ENCODE results near the gene BMPR1B. TPM values are rescaled to one million over a fixed set of nuclear protein-coding genes. Genes with fewer than 3 reads are reported as not detected.

The BMPR1B gene
- polyA plus RNA-seq, 3 donors = 0.18 to 0.48 (median 0.34) TPM

- 62 to 71% (median 69%) methylated on average over 1 of the region's 1 CpG for WGBS, 3 donors
- H3K27ac ChIP-seq (ENCODE audit: low read depth, low read length) = no peak overlapping the region
Observed at GRCh38 chr4:94976371-94977011, 218.7 kb downstream of the BMPR1B start.

GRCh38 chr4:94978904-94979303 is 221.1 kb downstream of the BMPR1B start:
- no peak overlapping the region for H3K27ac ChIP-seq (ENCODE audit: low read depth, low read length)
- 62 to 77% (median 69%) methylated on average over 3 of the region's 3 CpGs for WGBS, 3 donors

GRCh38 chr4:94979621-94980020 is 221.9 kb downstream of the BMPR1B start:
- no peak overlapping the region for H3K27ac ChIP-seq (ENCODE audit: low read depth, low read length)
- 77 to 87% (median 85%) methylated on average over 5 of the region's 5 CpGs for WGBS, 3 donors

GRCh38 chr4:94995684-94996394 is 238.1 kb downstream of the BMPR1B start:
- no peak overlapping the region for H3K27ac ChIP-seq (ENCODE audit: low read depth, low read length)
- 13 to 25% (median 16%) methylated on average over 10 of the region's 10 CpGs for WGBS, 3 donors

DNA sequence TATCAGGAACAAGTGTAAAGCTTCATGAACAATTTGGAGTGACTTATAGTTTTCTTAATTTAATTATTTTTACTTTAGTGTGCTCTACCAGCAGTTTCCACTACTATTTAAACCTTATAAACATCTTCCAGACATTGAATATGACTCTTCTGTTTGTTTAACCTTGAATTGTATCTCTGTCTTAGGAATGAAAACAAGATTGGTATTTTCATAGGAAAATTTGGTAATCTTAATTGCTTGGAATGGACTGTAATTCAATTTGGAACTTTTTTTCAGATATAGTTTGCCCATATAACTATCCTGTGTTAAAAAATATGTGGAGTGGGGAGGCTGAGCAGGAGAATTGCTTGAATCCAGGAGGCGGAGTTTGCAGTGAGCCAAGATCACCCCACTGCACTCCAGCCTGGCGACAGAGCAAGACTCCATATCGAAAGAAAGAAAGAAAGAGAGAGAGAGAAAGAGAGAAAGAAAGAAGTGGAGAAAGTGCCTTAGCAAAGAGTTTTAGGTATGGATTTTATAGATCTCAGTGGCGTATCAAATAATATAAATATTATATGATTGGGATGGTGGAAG is 242.4 kb downstream of the BMPR1B start:
- WGBS, 3 donors = 81 to 92% (median 86%) methylated on average over 4 of the region's 4 CpGs
- no peak overlapping the region for H3K27ac ChIP-seq (ENCODE audit: low read depth, low read length)

- no peak overlapping the region for H3K27ac ChIP-seq (ENCODE audit: low read depth, low read length)
Observed at GRCh38 chr4:95004912-95005311, 247.2 kb downstream of the BMPR1B start.

DNA sequence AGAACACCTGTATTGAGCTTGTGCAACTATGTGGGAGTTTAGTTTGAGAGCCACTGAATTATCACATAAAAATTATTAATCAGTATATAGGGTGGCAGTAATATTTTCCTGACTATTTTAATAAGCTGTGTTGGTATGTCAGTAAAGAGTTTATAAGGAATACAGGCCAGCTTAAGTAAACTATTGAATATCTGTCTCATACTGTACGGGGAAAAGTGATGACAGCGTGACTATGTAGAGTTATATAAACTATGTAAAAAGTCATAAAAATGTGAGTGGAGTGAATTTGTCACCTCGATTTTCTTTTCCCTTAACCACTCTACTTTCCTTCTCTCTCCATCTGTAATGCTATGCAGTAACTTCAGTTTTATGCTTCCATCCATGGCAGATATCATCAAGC is 250.2 kb downstream of the BMPR1B start:
- H3K27ac ChIP-seq (ENCODE audit: low read depth, low read length) = no peak overlapping the region
- 74 to 89% (median 80%) methylated on average over 3 of the region's 3 CpGs for WGBS, 3 donors

GRCh38 chr4:95013236-95013635 is 255.5 kb downstream of the BMPR1B start:
- H3K27ac ChIP-seq (ENCODE audit: low read depth, low read length) = no peak overlapping the region
- 94 to 98% (median 96%) methylated on average over 2 of the region's 2 CpGs for WGBS, 3 donors

- 83 to 91% (median 83%) methylated on average over 1 of the region's 1 CpG for WGBS, 3 donors
- H3K27ac ChIP-seq (ENCODE audit: low read depth, low read length) = no peak overlapping the region
Observed at GRCh38 chr4:95014068-95014467, 256.3 kb downstream of the BMPR1B start.

DNA sequence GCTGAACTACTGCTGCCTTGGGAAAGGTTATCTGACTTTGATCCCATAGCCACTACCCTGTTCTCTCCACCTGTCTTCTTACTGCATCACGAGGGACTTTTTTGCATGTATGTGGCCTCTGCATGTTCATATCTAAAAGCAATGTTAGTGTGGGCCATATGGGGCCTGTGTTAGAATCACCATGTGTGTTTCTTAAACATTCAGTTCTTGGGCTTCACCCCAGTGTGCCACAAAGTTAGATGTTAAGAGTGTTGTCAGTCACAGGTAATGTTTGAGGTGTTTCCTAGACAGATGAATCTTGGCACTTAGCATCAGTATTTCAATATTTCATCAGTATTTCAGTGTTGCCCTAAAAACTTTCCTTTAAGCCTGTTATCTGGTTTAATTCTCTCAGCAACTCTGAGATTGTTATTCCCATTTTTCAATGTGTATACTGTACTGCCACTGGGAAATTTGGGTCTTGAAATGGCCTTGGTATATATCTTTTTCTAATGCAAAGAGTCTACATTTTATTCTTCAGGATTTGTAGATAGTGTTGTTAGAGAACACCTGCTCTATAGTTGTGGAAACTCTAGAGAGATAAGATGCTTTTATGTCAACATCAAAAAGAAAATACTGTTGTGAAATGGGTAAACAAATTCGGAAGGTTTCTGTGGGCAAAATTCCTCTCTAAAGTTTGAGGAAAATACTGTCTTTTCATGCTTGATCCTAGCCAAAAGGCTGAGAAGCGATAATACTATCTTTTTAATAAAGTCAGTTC is 259.7 kb downstream of the BMPR1B start:
- no peak overlapping the region for H3K27ac ChIP-seq (ENCODE audit: low read depth, low read length)
- 57 to 76% (median 70%) methylated on average over 3 of the region's 3 CpGs for WGBS, 3 donors

DNA sequence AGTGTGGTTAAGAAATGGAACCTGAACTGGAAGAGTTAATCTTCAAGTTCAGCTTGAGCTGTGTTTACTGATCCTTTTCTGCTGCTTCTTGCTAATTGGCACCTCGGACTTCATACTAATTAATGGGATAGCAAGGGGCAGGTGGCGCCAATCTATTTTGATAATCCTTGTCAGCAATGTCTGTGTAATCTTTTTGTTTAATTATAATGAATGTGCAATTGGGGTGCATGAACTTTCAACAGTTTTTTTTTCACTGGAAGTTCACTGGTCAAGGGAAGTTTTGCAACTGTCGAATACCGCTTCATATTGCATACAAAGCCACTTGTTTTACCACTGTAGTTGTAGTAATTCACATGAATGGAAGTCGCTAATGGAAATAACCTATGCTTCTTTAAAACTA is 261.0 kb downstream of the BMPR1B start:
- no peak overlapping the region for H3K27ac ChIP-seq (ENCODE audit: low read depth, low read length)
- 19 to 55% (median 48%) methylated on average over 5 of the region's 5 CpGs for WGBS, 3 donors

DNA sequence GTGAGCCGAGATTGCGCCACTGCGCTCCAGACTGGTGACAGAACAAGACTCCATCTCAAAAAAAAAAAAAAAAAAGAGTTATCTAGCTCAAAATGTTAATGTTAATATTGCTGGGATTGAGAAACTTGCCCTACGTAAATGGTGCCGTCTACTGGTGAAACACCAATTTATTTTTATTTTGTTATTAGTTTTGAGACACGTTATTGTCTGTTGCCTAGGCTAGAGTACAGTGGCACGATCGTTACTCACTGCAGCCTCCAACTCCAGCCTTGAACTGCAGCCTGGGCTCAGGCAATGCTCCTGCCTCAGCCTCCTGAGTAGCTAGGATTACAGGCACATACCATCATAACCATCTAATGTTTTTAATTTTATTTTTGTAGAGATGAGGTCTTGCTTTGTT is 262.8 kb downstream of the BMPR1B start:
- H3K27ac ChIP-seq (ENCODE audit: low read depth, low read length) = no peak overlapping the region
- WGBS, 3 donors = 92 to 96% (median 96%) methylated on average over 8 of the region's 8 CpGs

DNA sequence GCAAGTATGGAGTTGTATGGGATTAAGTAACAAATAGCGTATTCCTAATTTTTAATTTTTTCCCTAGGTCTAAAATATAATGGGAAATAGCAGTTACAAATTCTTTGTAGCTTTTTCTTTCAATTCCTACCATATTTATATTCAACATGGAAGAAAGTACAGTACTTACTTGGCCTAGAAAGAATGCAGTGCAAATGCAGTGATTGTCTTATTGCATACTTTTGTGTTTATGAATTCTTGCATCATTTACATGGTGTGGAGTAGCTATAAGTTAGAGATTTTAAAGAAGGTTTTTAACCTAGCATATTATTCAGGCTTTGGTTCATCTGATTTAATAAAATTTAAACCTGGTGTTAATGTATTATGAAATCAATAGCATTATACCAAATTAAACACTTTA is 263.3 kb downstream of the BMPR1B start:
- WGBS, 3 donors = 91 to 97% (median 93%) methylated on average over 1 of the region's 1 CpG

GRCh38 chr4:95023110-95023509 is 265.4 kb downstream of the BMPR1B start:
- 74 to 86% (median 78%) methylated on average over 5 of the region's 5 CpGs for WGBS, 3 donors
- no peak overlapping the region for H3K27ac ChIP-seq (ENCODE audit: low read depth, low read length)

More for the DNA sequence above, 263.3 kb downstream of the BMPR1B start:
- no peak overlapping the region for H3K27ac ChIP-seq (ENCODE audit: low read depth, low read length)

- no peak overlapping the region for H3K27ac ChIP-seq (ENCODE audit: low read depth, low read length)
Observed at GRCh38 chr4:95027905-95028618, 270.3 kb downstream of the BMPR1B start.

DNA sequence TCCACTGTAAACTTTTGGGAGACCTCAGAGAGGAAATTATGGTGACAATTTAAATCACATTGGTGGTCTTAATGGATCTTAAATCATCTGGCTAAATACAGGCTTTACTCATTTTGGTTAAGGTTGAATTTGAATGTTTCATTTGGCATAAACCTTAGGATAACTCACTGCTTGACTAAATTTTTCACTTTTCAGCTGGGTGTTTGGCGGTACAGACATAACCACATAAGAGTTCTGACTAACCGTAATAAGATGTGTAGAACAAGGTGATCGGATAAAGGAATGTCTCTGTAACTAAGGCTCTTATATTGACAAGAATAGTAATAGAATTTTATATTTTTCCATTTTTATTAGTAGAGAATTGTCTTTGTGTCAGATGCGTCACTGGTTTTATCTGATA is 281.0 kb downstream of the BMPR1B start:
- H3K27ac ChIP-seq (ENCODE audit: low read depth, low read length) = no peak overlapping the region
- WGBS, 3 donors = 95 to 98% (median 96%) methylated on average over 4 of the region's 4 CpGs

DNA sequence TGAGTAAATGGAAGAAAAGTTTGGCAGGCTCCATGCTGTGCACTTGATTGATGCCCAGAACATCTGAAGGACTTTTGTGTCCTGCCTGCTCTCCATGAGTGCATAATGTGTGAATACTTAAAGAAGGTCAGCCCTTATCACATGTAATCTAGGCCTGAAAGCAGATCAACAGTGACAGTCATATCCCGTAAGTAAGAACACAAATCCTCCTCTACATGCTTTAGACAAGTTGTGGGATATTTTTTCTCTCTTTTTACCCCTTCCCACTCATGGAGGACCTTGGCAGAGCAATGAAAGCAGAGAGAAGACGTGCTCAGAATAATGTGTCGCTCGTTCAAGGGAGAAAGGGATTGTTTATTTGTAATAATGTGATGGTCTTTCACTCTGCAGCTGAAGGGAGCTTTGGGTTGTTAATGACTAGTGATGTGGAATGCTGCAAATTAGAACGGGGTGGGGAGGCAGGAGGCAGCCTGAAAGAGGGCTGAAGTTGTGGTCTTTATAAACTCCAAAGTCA is 286.6 kb downstream of the BMPR1B start:
- 44 to 67% (median 62%) methylated on average over 5 of the region's 5 CpGs for WGBS, 3 donors
- H3K27ac ChIP-seq (ENCODE audit: low read depth, low read length) = no peak overlapping the region

GRCh38 chr4:95045429-95045828 is 287.7 kb downstream of the BMPR1B start:
- WGBS, 3 donors = 51 to 62% (median 55%) methylated on average over 3 of the region's 3 CpGs
- H3K27ac ChIP-seq (ENCODE audit: low read depth, low read length) = no peak overlapping the region

Measured in adipose tissue (tissue), 3 donors.